ENCODE results near the gene LRRC58.
"Not testable (repeated sequence)": the region's sequence is repeated elsewhere in the genome, so short reads cannot be mapped to it uniquely, and the experiment has no call there.

Gene LRRC58

DNA sequence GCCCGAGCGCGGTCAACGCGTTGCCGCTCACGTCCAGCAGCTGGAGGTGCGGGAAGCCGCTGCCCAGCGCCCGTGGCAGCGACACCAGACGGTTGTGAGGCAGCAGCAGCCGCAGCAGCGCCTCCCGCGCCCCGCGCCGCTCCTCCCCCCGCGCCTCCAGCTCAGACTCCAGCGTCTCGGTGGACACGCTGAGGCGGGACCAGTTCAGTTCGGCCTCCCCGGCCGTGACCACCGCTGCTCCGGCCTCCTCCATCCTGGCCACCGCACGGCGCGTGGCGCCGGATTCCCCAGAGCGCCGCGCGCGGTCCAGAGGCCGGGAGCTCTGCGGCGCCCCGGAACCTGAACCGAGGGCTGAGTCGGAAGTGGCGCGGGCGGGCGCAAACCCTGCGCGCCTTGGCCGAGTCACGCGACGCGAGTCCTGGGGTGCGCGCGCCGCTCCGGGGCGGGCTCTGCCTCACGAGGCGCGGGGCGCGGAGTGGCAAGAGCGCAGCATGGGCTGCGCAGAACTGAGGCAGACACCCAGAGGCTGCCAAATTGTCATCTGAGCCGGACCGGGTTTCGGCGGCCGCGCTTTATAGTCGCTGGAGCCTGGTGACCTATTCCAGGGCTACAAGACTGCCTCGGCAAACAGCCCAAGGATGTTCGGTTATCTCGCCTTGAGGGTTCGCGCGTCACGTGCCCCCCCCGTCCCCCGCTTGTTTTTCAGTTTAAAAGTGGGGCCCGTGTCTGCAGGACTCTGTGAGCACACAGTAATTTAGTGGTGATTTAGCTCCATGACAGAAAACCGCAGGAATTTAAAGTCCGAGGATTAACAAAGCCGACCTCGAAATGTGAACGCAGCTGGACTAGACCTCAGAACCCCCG, at the start of gene LRRC58:
Gene LRRC58, minus strand, starts transcription at position 364 of the 864 bp plus-strand sequence. Its CDS starts 111 bp downstream, at position 253.
- peak; percentile 76 for DNase-seq (ENCODE audit: low spot score)

DNA sequence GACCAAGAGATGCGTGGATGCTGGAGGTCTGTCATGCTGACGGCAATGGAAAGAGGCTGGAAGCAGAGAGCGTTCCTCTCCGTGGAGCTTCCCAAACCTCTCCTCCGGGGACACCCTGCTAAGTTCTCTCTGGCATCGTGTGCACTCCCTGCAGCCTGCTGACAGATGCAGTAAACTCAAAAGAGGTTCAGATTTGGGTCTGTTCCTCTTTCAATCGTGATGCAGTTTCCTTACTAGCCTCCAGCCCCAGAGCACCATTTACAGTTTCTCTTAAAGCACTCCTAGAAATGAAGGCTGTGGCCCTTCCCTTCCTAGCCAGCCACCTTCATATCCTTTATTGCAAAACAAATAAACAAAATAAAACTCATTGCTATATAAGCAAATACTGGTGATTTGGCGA, 47.3 kb upstream of the LRRC58 start:
- no peak for DNase-seq (ENCODE audit: low spot score)

DNA sequence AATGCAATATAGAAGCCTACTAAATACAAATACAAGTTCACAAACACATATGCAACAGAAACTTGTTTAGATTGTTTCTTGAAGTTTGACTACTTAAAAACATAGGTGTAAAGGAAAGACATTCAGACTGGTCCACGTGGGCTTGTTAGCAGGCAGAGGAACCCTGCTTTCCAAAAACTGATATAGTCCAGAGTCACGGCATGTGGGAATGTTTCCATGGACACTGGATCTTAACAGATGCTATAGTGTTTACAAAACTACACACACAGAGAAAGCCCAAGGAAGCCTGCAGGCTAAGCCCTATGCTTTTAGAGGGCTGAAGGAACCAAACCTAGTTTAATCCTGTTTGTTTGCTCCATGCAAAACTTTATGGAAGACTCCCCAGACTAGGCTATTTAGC, 45.2 kb upstream of the LRRC58 start:
- no peak for DNase-seq (ENCODE audit: low spot score)

DNA sequence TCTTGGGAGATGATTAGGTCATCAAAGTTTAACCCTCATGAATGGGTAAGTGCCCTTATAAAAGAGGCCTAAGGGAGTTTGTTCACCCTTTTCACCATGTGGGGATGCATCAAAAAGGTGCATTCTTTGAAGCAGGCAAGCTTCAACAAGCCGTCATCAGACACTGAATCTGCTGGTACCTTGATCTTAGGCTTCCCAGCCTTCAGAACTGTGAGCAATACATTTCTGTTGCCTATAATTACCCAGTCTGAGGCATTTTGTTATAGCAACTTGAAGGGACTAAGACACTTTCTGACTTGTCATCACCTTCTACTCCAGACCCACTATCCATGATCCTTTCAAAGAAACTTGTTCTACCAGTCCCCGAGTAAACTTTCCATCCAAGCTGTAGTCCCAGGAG, 44.6 kb upstream of the LRRC58 start:
- DNase-seq (ENCODE audit: low spot score) = no peak

DNA sequence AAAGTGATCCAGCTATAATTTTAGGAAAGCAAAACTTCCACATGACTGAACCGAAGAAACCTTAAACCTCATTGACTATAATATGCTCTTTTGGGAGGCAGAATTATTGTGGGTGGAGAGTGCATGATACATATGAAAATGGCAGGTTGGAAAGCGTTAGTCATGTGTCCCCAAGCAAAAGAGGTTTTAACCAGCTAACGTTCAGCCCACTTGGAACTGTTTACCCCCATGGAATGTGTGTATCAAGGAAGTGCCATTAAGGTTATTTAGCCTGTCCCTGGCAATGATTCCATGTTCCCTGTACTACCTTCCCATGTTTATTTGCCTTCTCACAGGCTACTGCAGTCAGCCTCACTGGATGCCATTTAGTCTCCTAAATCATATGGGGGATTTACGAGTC, 44.1 kb upstream of the LRRC58 start:
- no peak for DNase-seq (ENCODE audit: low spot score)

DNA sequence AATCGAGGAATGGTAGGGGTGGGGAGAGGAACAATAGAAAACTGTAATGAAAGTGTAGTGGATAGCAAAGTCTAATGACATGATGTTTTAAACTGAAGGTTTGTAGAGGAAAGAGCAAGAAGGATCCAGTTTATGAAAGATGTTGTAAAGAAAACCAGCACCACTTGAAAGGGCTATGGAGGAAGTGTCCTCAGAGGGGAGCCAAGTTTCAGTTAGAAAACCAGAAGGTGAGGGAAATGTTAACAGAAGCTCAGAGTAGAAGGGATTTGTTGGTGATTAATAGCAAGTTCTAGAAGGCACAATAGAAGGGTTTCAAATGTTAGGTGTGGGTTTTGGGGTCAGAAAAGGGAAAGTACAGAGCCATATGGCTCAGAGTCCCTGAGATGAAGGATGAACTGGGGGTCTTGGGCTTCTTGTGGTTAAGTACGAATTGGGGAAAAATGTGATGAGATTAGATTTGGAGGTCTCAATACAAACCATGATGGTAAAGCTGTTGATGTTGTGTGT, 33.8 kb upstream of the LRRC58 start:
- no peak for DNase-seq (ENCODE audit: low spot score)

DNA sequence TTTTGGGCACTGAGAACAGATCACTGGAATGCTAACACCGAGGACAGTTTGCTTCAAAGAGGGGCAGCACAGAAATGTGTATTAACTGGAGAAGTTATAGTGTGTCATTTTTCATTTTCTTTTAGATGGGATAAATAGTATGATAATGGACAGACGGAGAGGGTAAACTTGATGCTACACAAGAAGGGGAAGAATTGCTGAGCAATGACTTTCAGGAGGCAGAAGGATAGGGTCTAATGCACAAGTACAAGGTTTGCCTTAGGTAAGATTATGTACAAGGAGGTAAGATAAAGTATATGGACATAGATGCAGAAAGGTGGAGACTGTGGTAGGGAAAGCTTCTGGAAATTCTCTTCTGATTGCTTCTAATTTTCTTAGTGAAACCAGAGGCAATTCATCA, 32.3 kb upstream of the LRRC58 start:
- DNase-seq (ENCODE audit: low spot score) = no peak

DNA sequence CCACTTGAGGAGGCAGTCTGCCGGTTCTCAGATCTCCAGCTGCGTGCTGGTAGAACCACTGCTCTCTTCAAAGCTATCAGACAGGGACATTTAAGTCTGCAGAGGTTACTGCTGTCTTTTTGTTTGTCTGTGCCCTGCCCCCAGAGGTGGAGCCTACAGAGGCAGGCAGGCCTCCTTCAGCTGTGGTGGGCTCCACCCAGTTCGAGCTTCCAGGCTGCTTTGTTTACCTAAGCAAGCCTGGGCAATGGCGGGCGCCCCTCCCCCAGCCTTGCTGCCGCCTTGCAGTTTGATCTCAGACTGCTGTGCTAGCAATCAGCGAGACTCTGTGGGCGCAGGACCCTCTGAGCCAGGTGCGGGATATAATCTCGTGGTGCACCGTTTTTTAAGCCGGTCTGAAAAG, 28.8 kb upstream of the LRRC58 start:
- not testable (repeated sequence) for DNase-seq (ENCODE audit: low spot score)

DNA sequence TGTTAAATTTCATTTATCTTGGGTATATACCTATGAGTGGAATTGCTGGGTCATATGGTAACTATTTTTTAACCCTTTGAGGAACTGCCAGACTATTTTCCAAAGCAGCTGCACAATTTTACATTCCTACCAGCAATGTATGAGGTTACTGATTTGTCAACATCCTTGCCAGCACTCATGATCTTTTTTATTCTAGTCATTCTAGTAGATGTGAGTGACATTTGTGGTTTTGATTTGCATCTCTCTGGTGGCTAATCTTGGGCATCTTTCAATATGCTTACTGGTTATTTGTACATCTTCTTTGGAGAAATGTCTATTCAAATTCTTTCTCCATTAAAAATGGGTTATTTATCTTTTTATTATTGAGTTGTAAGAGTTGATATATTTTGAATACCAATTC, 21.3 kb upstream of the LRRC58 start:
- no peak for DNase-seq (ENCODE audit: low spot score)

DNA sequence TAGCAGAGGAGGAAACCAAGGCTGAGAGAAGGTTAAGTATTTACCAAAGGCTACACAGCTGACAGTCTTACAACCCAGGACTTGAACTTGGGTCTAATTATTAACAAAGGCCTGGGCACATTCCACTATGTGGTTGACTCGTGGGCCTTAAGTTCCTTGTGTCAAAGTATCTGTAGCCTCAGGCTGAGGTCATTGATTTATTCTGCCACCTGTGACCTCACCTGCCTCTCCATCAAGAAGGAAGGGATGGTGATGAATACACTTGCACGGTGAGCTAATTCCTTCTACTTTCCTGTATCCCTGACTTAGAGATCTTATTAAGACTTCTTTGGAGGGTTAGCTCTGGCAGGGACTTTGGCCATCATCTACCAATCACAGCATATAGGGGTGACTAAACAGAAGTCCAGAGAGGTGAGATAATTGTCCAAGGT, 19.9 kb upstream of the LRRC58 start:
- DNase-seq (ENCODE audit: low spot score) = no peak

DNA sequence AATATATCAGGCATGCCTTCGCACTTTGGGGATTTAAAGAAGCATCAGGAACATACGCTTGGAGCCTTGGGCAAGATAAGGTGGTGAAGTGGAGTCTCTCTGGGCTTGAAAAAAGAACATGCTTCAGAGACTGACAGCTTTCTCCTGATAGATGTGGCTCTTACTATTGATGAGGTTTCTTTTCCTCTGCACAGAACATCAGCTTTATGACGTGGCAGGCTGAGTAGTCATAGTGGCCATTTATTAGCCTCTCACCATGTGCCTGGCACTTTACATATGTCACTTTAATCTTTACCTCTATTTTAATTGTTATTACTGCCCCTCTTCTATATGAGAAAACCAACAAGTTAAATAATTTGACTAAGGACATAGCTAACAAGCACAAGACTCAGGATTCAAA, 19.0 kb upstream of the LRRC58 start:
- no peak for DNase-seq (ENCODE audit: low spot score)

DNA sequence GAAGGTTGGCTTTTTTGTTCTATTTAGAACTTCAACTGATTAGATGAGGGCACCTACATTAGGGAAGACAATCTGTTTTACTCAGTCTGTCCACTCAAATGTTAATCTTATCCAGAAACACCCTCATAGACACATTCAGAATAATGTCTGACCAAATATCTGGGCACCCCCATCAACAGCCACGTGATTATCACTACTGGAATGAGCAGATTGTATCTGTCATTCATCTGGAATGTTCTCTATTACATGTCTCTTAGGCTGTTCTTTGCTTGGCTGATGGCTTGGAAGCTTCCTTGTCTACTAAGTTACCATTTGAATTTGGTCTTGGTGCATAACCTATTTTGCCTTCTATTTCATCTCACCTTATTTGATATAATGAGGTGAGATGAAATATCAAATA, 15.7 kb upstream of the LRRC58 start:
- no peak for DNase-seq (ENCODE audit: low spot score)

DNA sequence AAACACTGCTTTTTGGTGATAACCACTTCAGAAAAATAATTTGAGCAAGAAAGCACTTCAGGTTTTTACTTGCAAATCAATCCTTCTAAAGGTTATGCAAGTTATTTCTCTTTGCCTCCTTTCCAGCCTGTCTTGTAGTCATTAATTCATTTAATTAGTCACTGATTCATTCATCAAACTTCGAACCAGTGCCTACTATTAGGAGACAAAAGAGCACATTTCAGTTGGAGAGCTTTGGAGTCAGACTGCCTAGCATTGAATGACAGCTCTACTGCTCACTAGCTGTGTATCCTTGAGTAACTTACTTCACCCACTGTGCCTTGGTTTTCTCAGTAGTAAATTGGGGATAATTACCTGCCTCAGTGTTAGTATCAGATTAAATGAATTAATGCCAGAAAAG, 14.9 kb upstream of the LRRC58 start:
- DNase-seq (ENCODE audit: low spot score) = no peak

DNA sequence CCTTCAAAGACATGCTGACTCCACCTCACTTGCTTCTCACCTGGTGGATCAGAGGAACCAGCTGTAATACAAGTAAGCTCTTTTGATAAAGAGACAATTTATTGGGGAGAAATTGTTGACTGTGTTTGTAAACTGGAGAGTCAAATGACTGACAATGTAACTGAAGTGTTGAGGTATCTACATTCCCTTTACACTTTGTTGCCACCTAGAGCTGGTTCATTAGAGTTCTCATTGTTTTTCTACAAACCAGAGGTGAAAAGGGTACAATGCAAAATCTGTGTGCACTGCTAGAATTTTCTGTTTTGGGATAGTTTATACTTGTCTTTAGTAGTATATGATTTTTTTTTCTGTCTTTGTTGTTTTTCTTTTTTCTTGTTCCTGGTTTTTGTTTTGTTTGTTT, 8.7 kb upstream of the LRRC58 start:
- DNase-seq (ENCODE audit: low spot score) = no peak

DNA sequence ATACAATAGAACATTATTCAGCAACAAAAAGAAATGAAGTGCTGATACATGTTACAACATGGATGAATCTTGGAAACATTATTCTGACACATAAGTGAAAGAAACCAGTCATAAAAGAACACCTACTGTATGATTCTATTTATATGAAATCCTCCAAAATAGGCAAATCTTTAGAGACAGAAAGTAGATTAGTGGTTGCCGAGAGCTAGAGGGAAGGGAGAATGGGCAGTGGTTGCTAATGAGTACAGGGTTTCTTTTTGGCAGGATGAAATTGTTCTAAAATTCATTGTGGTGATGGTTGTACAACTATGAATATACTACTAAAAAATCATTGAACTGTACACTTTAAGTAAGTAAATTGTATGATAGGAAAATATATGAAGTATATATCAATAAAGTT, 6.3 kb upstream of the LRRC58 start:
- no peak for DNase-seq (ENCODE audit: low spot score)

DNA sequence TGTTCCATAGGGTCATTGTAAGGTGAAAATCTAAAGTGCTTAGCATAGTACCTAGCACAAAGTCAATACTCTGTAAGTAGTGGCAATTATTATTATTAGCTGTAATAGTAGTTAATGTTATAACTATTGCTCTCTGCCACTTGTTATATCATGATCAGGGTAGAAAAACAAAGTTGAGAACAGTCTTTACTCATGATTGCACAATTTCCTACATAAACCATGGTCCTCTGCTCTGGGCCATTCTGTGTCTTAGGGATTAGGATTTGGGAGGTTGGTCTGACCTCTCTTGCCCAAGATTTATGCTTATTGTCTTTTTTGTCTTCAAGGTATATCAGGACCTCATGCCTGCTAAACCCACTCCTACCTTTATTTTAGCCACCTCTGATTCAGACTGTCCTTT, 4.3 kb upstream of the LRRC58 start:
- DNase-seq (ENCODE audit: low spot score) = no peak

DNA sequence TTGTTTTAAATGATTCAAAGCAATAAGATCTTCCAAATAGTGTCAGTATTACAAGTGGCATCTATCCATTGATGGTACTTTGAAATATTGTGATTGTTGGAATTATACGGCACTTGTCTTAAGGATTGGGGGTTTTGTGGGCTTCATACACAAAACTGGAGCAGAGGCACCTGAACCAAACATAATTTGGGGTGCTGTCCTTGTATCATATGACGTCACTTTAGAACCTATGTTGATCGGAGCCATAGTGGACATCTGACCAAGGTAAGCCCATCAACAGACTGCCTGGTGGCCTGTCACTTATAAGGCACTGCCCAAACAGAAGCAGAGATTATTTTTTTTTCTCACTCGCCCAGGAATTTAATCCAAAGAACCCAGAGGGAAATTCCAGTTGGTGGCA, 2.9 kb upstream of the LRRC58 start:
- no peak for DNase-seq (ENCODE audit: low spot score)

DNA sequence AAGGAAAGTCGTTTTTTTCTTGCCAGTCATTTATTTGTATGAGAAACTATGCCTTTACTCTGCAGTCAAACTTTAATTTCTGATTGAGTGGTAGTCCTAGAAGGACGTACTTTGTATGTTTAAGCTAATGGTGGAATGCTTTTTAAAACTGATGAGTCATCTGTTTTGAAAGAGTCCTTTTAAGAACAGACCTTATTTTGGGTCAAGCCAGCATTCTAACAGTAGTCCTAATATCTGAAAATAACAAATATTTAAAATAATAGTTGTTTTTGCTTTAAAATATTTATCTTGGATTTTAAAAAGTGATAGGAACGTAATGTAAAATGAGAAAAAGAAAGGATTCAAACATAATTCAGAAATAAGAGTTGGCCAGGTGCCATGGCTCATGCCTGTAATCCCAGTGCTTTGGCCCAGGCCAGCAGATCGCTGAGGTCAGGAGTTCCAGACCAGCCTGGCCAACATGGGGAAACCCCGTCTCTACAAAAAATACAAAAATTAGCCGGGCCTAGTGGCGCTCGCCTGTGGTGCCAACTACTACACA, 1.3 kb upstream of the LRRC58 start:
- DNase-seq (ENCODE audit: low spot score) = peak; percentile 2

DNA sequence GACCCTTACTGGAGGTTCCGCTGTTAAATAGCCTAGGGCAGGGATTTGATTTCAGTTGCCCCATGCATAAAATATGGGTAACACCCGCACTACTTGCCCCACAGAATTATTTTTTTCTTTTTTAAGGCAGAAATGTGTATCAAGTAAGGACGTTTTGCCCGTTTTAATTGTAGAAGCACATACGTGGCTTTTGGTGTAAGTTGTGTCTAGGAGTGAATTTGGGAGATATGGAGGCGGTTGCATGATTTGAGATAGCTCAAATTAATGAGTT, 636 bp upstream of the LRRC58 start:
- no peak for DNase-seq (ENCODE audit: low spot score)

DNA sequence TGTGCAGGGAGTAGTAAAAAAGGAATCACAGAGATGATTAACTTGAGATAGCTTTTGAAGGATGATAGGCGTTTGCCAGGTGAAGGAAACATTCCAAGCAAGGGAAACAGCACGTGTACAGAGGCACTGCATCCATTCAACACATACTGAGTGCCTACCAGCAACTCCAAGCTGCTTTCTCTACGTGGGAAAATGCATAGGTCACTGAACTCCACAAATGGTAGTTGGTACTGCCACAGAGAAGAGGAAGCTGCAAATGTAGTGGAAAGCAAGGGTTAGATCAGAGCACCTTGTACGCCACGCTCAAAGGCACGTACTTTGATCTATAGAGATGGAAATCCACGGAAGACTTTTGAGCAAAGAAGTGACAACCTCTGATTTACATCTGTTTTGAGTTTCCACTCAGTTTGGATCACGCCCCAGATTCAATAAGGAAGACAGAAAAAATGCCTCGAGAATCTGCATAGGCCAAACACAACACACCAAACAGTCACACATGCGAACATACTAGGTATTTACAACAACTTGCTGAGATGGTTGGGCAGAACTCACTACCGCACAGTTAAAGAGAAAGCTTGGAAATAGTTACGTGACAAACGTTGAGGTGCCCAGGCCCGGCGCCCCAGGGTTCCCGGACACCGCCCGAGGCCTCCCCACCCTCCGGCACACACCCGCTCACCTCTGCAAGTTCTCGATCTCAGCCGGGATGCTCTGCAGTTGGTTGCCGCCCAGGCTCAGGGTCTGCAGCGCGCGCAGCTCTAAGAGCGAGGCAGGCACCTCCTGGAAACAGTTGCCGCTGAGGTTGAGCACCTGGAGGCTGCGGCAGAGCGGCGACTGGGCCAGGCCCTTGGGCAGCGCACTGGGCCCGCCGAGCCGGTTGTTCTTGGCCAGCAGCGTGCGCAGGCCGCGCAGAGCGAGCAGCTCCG, 826 bp downstream of the LRRC58 start:
- DNase-seq (ENCODE audit: low spot score) = peak; percentile 10

DNA sequence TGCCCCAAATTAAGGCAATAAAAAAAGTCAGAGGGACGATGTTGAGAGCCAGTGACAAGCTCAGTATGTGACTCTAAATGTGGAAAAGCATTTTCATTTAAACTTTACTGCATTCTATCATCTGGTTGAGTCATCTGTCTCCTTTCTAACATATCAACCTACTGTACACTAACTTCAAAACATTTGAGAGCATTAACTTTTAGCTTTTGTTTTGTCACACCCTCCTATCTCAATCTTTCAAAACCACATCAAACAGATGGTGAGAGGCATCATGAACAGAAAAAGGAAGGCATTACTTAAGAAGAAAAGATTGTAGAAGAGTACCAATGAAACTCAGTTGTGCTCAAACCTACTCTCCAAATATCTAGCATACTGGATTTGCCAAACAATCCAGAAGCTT, 4.8 kb downstream of the LRRC58 start:
- no peak for DNase-seq (ENCODE audit: low spot score)

DNA sequence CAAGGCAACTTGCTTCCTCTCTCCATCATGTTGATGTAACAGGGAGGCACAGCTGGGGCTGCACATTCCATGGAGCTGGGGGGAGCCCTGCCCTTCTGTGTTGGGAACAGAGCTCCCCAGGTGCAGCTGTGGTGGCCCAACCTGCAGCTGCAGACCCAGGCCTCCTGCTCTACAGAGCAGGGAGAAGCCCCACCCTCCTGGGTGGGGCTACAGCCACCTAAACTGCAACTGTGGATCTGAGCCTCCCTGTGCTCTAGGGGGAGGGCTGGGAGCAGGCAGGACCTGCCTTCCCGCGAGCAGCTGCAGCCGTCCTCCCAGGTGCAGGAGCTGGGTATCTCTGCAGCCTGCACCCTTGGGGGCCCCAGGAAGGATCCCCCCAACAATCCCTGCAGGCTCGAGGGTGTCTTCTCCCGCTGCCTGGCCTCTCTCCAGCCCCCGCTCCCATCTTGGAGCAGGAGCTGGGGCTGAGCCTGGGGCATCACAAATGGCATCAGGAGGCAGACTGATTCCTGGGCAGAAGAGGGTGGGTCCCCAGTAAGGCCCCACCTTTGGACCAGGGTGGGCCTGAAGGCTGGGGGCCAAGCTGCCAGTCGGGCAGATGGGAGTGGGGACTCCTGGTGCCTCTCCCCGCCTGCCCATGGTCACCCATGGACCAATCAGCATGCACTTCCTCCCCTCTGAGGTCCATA, 7.4 kb downstream of the LRRC58 start:
- no peak for DNase-seq (ENCODE audit: low spot score)
